Nephron (organoid): ENCODE measurements around the gene ASIC5.

ENCODE experiments used
- H3K27ac Mint-ChIP-seq, 3 experiments: 2 replicates each; pipeline ENCODE4 v1.8.0; 2020; ENCODE audit warnings: mixed read lengths in 3 of 3, mild to moderate bottlenecking in 2 of 3, moderate library complexity in 1 of 3
- H3K27me3 Mint-ChIP-seq: 2 replicates; pipeline ENCODE4 v1.8.0; 2021; ENCODE audit warnings: low read depth, mild to moderate bottlenecking, moderate library complexity, mixed read lengths
- H3K36me3 Mint-ChIP-seq: 2 replicates; pipeline ENCODE4 v1.8.0; 2020; ENCODE audit warnings: low read depth, mixed read lengths
- H3K4me1 Mint-ChIP-seq: 2 replicates; pipeline ENCODE4 v1.8.0; 2020; ENCODE audit warnings: mixed read lengths
- H3K4me3 Mint-ChIP-seq, 3 experiments: 2 replicates each; pipeline ENCODE4 v1.8.0; 2020; ENCODE audit warnings: mild to moderate bottlenecking in 3 of 3, mixed read lengths in 3 of 3, moderate library complexity in 2 of 3
- H3K9me3 Mint-ChIP-seq: 2 replicates; pipeline ENCODE4 v1.8.0; 2020; ENCODE audit warnings: mixed read lengths
- TF ChIP-seq, protein P1 (sequence below), 3 experiments: fragments of 200-600 bp; sonication (generic); IDR thresholded peaks; one replicate each; pipeline ENCODE4 v1.5.0; 2021; ENCODE audit warnings: antibody characterized with exemption in 3 of 3; ENCODE audit not compliant: unreplicated experiment in 3 of 3

ASIC5 gene

DNA sequence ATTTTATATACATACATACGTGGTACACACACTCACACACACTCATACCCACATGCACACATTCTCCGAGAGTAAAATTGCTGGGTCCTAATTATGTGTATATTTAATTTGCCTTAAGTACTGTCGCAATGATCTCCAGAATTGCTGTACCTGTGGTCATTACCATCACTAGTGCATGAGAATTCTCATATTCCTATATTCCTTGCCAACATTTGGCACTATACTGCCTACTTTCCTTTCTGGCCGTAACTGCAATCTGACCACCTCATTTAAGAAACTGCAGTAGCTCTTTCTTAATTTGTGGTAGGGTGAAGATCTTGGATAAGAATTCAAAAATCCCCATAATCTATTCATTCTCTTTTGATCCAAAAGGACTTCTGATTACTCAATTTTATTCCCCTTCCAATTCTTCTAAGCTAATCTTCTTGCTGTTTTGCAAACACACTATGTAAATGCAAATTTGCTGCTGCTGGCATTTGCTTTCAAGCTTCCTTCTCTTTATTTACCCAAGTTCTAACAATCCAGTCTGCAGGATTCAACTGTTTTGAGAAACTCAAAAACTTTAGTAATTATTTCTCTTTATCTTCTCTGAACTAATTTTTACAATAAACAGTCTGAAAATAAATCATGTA, 45.1 kb downstream of the ASIC5 start:
- Mint-ChIP-seq H3K36me3 (no peaks in the 10 kb centered on the region), H3K4me3 (no peak overlapping the region), H3K4me1 (no peaks in the 10 kb centered on the region), H3K27ac (no peak overlapping the region), H3K27me3 (no peaks in the 10 kb centered on the region), H3K9me3 (no peaks in the 10 kb centered on the region)
- TF ChIP-seq, protein P1, sequence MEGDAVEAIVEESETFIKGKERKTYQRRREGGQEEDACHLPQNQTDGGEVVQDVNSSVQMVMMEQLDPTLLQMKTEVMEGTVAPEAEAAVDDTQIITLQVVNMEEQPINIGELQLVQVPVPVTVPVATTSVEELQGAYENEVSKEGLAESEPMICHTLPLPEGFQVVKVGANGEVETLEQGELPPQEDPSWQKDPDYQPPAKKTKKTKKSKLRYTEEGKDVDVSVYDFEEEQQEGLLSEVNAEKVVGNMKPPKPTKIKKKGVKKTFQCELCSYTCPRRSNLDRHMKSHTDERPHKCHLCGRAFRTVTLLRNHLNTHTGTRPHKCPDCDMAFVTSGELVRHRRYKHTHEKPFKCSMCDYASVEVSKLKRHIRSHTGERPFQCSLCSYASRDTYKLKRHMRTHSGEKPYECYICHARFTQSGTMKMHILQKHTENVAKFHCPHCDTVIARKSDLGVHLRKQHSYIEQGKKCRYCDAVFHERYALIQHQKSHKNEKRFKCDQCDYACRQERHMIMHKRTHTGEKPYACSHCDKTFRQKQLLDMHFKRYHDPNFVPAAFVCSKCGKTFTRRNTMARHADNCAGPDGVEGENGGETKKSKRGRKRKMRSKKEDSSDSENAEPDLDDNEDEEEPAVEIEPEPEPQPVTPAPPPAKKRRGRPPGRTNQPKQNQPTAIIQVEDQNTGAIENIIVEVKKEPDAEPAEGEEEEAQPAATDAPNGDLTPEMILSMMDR (IDR thresholded peaks at IDR 0.05; ENCODE audit: unreplicated experiment in 3 of 3), result no peak

DNA sequence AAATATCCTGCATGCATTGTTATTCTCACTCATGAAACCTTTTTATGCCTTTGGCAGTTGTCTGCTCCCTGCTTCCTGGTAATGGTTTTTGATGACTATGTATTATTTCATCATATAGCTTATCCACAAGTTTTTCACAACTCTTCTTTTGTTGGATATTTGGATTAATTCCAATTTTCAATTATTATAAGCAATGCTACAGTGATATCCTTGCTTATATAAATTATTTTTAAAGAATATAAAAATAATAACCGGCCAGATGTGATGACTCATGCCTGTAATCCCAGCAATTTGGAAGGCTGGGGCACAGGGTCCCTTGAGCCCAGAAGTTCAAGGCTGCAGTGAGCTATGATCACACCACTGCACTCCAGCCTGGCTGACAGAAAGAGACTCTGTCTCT, 47.0 kb downstream of the ASIC5 start:
- Mint-ChIP-seq H3K27me3 (no peaks in the 10 kb centered on the region), H3K36me3 (no peaks in the 10 kb centered on the region), H3K9me3 (no peaks in the 10 kb centered on the region), H3K27ac (no peak overlapping the region), H3K4me3 (no peak overlapping the region), H3K4me1 (no peaks in the 10 kb centered on the region)
- TF ChIP-seq, protein P1 (IDR thresholded peaks at IDR 0.05; ENCODE audit: unreplicated experiment in 3 of 3), result no peak

DNA sequence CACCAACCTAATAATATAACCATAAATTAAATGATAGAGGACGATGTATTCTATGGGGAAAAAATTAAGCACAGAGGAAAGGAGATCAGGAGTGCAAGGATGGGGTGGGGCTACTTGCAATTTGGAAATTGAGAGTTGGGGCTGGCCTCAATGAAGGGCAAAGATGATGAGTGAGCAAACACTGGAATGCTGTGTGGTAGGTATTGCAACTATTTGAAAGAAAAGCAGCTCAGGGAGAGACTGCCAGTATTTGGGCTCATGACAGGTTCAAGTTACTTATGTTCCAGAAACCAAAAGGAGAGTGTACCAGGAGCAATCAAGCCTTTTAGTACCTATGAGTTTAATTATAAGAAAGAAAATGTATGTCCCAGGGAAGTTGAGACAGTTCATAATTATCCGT, 47.4 kb downstream of the ASIC5 start:
- H3K4me1 Mint-ChIP-seq, result no peaks in the 10 kb centered on the region
- TF ChIP-seq, protein P1 (IDR thresholded peaks at IDR 0.05; ENCODE audit: unreplicated experiment in 3 of 3), result no peak
- H3K9me3 Mint-ChIP-seq, result no peaks in the 10 kb centered on the region
- no peaks in the 10 kb centered on the region for H3K27me3 Mint-ChIP-seq
- H3K4me3 Mint-ChIP-seq, result no peak overlapping the region
- no peak overlapping the region for H3K27ac Mint-ChIP-seq
- no peaks in the 10 kb centered on the region for H3K36me3 Mint-ChIP-seq

DNA sequence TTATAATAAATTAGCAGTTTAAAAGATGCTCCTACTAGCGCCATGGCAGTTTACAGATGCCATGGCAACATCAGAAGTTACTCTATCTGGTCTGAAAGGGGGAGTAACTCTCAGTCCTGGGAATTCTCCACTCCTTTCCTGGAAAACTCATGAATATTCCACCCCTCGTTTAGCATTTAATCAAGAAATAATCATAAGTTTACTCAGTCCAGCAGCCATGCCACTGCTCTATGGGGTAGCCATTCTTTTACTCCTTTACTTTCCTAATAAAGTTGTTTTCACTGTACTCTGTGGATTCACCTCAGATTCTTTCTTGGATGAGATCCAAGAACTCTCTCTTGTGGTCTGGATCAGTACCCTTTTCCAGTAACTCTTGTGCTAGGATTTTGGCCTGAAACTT, 55.0 kb downstream of the ASIC5 start:
- TF ChIP-seq, protein P1 (IDR thresholded peaks at IDR 0.05; ENCODE audit: unreplicated experiment in 3 of 3), result no peak
- Mint-ChIP-seq H3K4me3 (no peak overlapping the region), H3K4me1 (peaks cover 17% of the 10 kb centered on the region), H3K36me3 (no peaks in the 10 kb centered on the region), H3K27me3 (no peaks in the 10 kb centered on the region), H3K9me3 (no peaks in the 10 kb centered on the region), H3K27ac (no peak overlapping the region)

DNA sequence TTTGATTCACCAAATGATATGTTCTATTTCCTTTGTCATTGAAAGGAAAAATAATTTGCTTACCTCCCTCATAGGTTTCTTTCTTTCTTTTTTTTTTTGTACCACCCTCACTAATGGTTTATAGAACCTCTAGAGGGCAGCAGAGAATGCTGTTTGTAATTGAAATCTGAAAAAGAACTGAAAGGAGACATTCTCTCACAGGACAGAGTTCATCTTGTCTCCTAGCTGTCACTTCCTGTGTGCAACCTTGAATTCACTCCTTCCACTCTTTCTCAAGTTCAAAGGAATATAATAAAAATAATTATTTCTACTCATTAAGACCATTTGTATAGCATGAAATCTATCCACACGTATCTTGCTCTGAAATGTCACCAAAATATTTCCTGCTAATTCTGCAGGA, 56.2 kb downstream of the ASIC5 start:
- no peaks in the 10 kb centered on the region for H3K27me3 Mint-ChIP-seq
- no peak overlapping the region for H3K4me3 Mint-ChIP-seq
- H3K9me3 Mint-ChIP-seq, result no peaks in the 10 kb centered on the region
- peaks cover 17% of the 10 kb centered on the region for H3K4me1 Mint-ChIP-seq
- peak overlapping the region in 2 of 3 experiments; percentile 55 to 61 for H3K27ac Mint-ChIP-seq
- peaks cover 6% of the 10 kb centered on the region for H3K36me3 Mint-ChIP-seq
- TF ChIP-seq, protein P1 (IDR thresholded peaks at IDR 0.05; ENCODE audit: unreplicated experiment in 3 of 3), result peak; percentile 72 to 90 (median 78)

DNA sequence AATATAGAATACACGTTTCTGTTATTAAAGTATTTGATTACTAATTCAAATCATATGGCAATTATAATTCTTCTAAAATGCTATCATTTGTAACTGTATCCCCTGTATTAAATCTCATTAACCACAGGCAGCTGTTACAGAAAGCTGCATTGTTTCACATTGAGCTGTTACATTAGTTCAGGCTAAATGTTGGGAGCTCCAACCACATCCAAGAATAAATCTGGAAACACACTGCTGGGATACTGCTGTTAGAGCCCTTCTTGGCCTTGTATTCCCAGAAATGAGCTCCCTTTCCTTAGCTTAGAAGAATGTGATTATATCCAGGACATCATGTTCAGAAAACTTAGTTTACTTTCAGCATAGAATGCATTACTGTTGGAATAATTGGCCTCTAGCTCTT, 59.1 kb downstream of the ASIC5 start:
- no peaks in the 10 kb centered on the region for H3K9me3 Mint-ChIP-seq
- H3K27me3 Mint-ChIP-seq, result no peaks in the 10 kb centered on the region
- H3K4me3 Mint-ChIP-seq, result no peak overlapping the region
- TF ChIP-seq, protein P1 (IDR thresholded peaks at IDR 0.05; ENCODE audit: unreplicated experiment in 3 of 3), result no peak
- peaks cover 31% of the 10 kb centered on the region for H3K36me3 Mint-ChIP-seq
- no peak overlapping the region for H3K27ac Mint-ChIP-seq
- H3K4me1 Mint-ChIP-seq, result peaks cover 17% of the 10 kb centered on the region
